Adrenal gland (tissue), 5 donors: ENCODE measurements around the gene AHI1.

Experiments used
- CTCF ChIP-seq, 6 experiments: fragments of 450-650 bp in 4 of 6; fragments of 200-600 bp in 2 of 6; sonication (generic) in 1 of 6; IDR thresholded peaks; 1 replicate in 5 of 6; 2 replicates in 1 of 6; pipeline versions ENCODE4 v1.5.1 to v1.8.0; 2016 to 2021; ENCODE audit warnings: antibody characterized with exemption in 6 of 6, mild to moderate bottlenecking in 2 of 6, moderate library complexity in 1 of 6
- POLR2A ChIP-seq, 2 donors: fragments of 450-650 bp; IDR thresholded peaks; one replicate each; pipeline ENCODE4 v1.6.1; 2017; ENCODE audit warnings: antibody characterized with exemption in 2 of 2, mild to moderate bottlenecking in 2 of 2, moderate library complexity in 1 of 2
- donor health status: DM: no; HTN: no; CAD: no.

- no peak for TF ChIP-seq CTCF (IDR thresholded peaks at IDR 0.05)
- TF ChIP-seq POLR2A (IDR thresholded peaks at IDR 0.05): no peak
These were observed 115.3 kb downstream of the AHI1 start for GRCh38 chr6:135382182-135382628.
